GM12801 (cell line): Measurements from ENCODE around the gene HNRNPUL1.

ENCODE experiments used
- TF ChIP-seq, protein P1 (sequence below): IDR thresholded peaks from one replicate; pipeline ENCODE4 v1.5.1; 2011; ENCODE audit warnings: control low read depth; ENCODE audit not compliant: insufficient read length; ENCODE audit errors: extremely low read depth

The HNRNPUL1 gene

GRCh38 chr19:41332000-41332399 lies 67.8 kb downstream of the HNRNPUL1 start:
- TF ChIP-seq, protein P1, sequence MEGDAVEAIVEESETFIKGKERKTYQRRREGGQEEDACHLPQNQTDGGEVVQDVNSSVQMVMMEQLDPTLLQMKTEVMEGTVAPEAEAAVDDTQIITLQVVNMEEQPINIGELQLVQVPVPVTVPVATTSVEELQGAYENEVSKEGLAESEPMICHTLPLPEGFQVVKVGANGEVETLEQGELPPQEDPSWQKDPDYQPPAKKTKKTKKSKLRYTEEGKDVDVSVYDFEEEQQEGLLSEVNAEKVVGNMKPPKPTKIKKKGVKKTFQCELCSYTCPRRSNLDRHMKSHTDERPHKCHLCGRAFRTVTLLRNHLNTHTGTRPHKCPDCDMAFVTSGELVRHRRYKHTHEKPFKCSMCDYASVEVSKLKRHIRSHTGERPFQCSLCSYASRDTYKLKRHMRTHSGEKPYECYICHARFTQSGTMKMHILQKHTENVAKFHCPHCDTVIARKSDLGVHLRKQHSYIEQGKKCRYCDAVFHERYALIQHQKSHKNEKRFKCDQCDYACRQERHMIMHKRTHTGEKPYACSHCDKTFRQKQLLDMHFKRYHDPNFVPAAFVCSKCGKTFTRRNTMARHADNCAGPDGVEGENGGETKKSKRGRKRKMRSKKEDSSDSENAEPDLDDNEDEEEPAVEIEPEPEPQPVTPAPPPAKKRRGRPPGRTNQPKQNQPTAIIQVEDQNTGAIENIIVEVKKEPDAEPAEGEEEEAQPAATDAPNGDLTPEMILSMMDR = no peak

DNA sequence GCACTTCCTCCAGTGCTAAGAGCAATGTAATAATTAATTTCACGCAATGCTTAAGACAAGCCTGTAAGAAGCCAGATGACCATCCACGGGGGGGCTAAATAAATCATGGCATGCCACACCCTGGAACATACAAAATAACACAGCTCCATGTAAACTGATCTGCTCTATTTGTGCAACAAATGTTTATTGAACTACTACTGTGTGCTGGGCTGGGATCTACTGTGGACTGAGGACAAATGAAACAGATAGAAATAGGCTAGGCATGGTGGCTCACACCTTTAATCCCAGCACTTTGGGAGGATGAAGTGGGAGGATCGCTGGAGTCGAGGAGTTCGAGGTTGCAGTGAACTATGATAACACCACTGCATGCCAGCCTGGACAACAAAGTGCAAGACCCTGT lies 68.3 kb downstream of the HNRNPUL1 start:
- TF ChIP-seq, protein P1 = no peak

DNA sequence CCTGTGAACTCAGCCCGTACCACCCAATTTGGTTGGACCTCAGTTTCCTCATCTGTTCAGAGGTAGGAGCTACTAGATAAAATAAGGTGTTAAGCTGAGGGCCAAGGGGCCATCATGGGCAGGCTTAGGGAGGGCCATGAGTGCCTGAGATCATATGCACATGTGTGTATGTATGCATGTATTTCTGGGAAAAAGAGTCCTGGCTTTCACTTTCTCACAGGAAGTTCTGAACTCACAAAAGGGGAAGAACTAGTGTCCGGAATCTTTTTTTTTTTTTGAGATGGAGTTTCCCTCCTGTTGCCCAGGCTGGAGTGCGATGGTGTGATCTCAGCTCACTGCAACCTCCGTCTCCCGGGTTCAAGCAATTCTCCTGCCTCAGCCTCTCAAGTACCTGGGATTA lies 70.6 kb downstream of the HNRNPUL1 start:
- TF ChIP-seq, protein P1 = no peak

GRCh38 chr19:41335467-41335866 lies 71.3 kb downstream of the HNRNPUL1 start:
- TF ChIP-seq, protein P1 = no peak

- TF ChIP-seq, protein P1 = no peak
These were observed 75.8 kb downstream of the HNRNPUL1 start for GRCh38 chr19:41339936-41340335.

- TF ChIP-seq, protein P1 = no peak
These were observed 77.7 kb downstream of the HNRNPUL1 start for GRCh38 chr19:41341669-41342490.

- TF ChIP-seq, protein P1 = no peak
These were observed 80.0 kb downstream of the HNRNPUL1 start for GRCh38 chr19:41344162-41344561.
